Measurements from ENCODE around the gene KRT2. TPM values are rescaled to one million over a fixed set of nuclear protein-coding genes. Genes with fewer than 3 reads are reported as not detected.

The KRT2 gene
- total and polyA plus RNA-seq, 2 donors (not counting 1 experiment from before 2014, with no cell fraction given) = 0.04 TPM; not detected in 1

GRCh38 chr12:52650520-52651081 lies 1.4 kb downstream of the KRT2 start:
- DNase-seq = no peak

GRCh38 chr12:52649066-52649465 lies 2.9 kb downstream of the KRT2 start:
- Histone ChIP-seq H3K36me3 (replicated peaks in 1 of 2; ENCODE audit: control extremely low read depth in 1 of 2, control insufficient read depth in 1 of 2, extremely low read depth in 1 of 2, insufficient read depth in 2 of 2, low read length in 1 of 2) (no peaks in the 10 kb centered on the region), H3K27me3 (replicated peaks in 1 of 4; ENCODE audit: control extremely low read depth in 1 of 4, control insufficient read depth in 3 of 4, insufficient read depth in 4 of 4, low read length in 3 of 4) (peaks cover 0 to 3% (median 0%) of the 10 kb centered on the region in 4 experiments), H3K27ac (ENCODE audit: low read length in 2 of 2) (no peak overlapping the region), H3K4me1 (ENCODE audit: control insufficient read depth in 2 of 2, insufficient read depth in 2 of 2, low read length in 2 of 2) (no peaks in the 10 kb centered on the region), H2AFZ (ENCODE audit: insufficient read depth, low read depth, low read length, poor library complexity, severe bottlenecking) (no peak overlapping the region), H3K79me2 (ENCODE audit: control insufficient read depth, insufficient read depth, low read length) (no peaks in the 10 kb centered on the region), H4K20me1 (ENCODE audit: control insufficient read depth, insufficient read depth, low read length, poor library complexity, severe bottlenecking) (no peaks in the 10 kb centered on the region), H3K4me2 (replicated peaks; ENCODE audit: low read depth, low read length, poor library complexity, severe bottlenecking) (no peak overlapping the region), H3K9me3 (ENCODE audit: control extremely low read depth in 1 of 3, control insufficient read depth in 2 of 3, insufficient read depth in 1 of 3, low read length in 2 of 3) (peaks cover 0 to 9% (median 3%) of the 10 kb centered on the region in 3 donors), H3K9ac (ENCODE audit: low read length) (no peak overlapping the region), H3K4me3 (ENCODE audit: control extremely low read depth in 1 of 5, extremely low read depth in 1 of 5, insufficient read depth in 1 of 5, low read depth in 2 of 5, low read length in 4 of 5) (no peak overlapping the region)
- Mint-ChIP-seq H3K9me3 (ENCODE audit: insufficient read depth) (no peaks in the 10 kb centered on the region), H3K4me1 (no peaks in the 10 kb centered on the region), H3K27ac (no peak overlapping the region), H3K27me3 (peaks cover 6% of the 10 kb centered on the region), H3K4me3 (no peak overlapping the region)
- TF ChIP-seq EZH2 (IDR thresholded peaks at IDR 0.05; ENCODE audit: borderline replicate concordance, insufficient read depth, low read depth, low read length, poor library complexity, severe bottlenecking) (no peak), CTCF (IDR thresholded peaks at IDR 0.05) (no peak)
- ChIA-PET CTCF (no interaction called here), POLR2A (no interaction called here)
- 80% methylated on average over 6 of the region's 6 CpGs for WGBS (ENCODE audit: insufficient coverage)
- no peak for DNase-seq
- ATAC-seq (ENCODE audit: low read depth) = no peak
- intact Hi-C loops (cut with micrococcal nuclease) = no loop called here

More at GRCh38 chr12:52650520-52651081, 1.4 kb downstream of the KRT2 start:
- H3K27me3 ChIP-seq (replicated peaks in 1 of 4; ENCODE audit: control extremely low read depth in 1 of 4, control insufficient read depth in 3 of 4, insufficient read depth in 4 of 4, low read length in 3 of 4) = peaks cover 0 to 3% (median 0%) of the 10 kb centered on the region in 4 experiments
- H3K27ac ChIP-seq (ENCODE audit: low read length in 2 of 2) = no peak overlapping the region
- H3K4me3 Mint-ChIP-seq = no peak overlapping the region
- H3K27me3 Mint-ChIP-seq = peaks cover 3% of the 10 kb centered on the region
- WGBS (ENCODE audit: insufficient coverage) = 86% methylated on average over 9 of the region's 12 CpGs
- no peak for TF ChIP-seq CTCF (IDR thresholded peaks at IDR 0.05)
- no peak for TF ChIP-seq EZH2 (IDR thresholded peaks at IDR 0.05; ENCODE audit: borderline replicate concordance, insufficient read depth, low read depth, low read length, poor library complexity, severe bottlenecking)
- ATAC-seq (ENCODE audit: low read depth) = no peak
- no peaks in the 10 kb centered on the region for H3K9me3 Mint-ChIP-seq (ENCODE audit: insufficient read depth)
- no peak overlapping the region for H3K27ac Mint-ChIP-seq
- peaks cover 0 to 9% (median 3%) of the 10 kb centered on the region in 3 donors for H3K9me3 ChIP-seq (ENCODE audit: control extremely low read depth in 1 of 3, control insufficient read depth in 2 of 3, insufficient read depth in 1 of 3, low read length in 2 of 3)
- ChIA-PET POLR2A (no interaction called here), CTCF (no interaction called here)
- H3K4me3 ChIP-seq (ENCODE audit: control extremely low read depth in 1 of 5, extremely low read depth in 1 of 5, insufficient read depth in 1 of 5, low read depth in 2 of 5, low read length in 4 of 5) = no peak overlapping the region
- no peak overlapping the region for H2AFZ ChIP-seq (ENCODE audit: insufficient read depth, low read depth, low read length, poor library complexity, severe bottlenecking)
- no peaks in the 10 kb centered on the region for H3K79me2 ChIP-seq (ENCODE audit: control insufficient read depth, insufficient read depth, low read length)
- intact Hi-C loops (cut with micrococcal nuclease) = no loop called here
- H4K20me1 ChIP-seq (ENCODE audit: control insufficient read depth, insufficient read depth, low read length, poor library complexity, severe bottlenecking) = no peaks in the 10 kb centered on the region
- H3K4me1 Mint-ChIP-seq = no peaks in the 10 kb centered on the region
- H3K9ac ChIP-seq (ENCODE audit: low read length) = no peak overlapping the region
- H3K4me1 ChIP-seq (ENCODE audit: control insufficient read depth in 2 of 2, insufficient read depth in 2 of 2, low read length in 2 of 2) = no peaks in the 10 kb centered on the region
- no peaks in the 10 kb centered on the region for H3K36me3 ChIP-seq (replicated peaks in 1 of 2; ENCODE audit: control extremely low read depth in 1 of 2, control insufficient read depth in 1 of 2, extremely low read depth in 1 of 2, insufficient read depth in 2 of 2, low read length in 1 of 2)
- no peak overlapping the region for H3K4me2 ChIP-seq (replicated peaks; ENCODE audit: low read depth, low read length, poor library complexity, severe bottlenecking)

All from B cell (primary cell).